Left colon (tissue), 2 donors: Measurements from ENCODE around the gene ZBTB17. TPM values are rescaled to one million over a fixed set of nuclear protein-coding genes. Genes with fewer than 3 reads are reported as not detected.
"Not testable (repeated sequence)": the region's sequence is repeated elsewhere in the genome, so short reads cannot be mapped to it uniquely, and the experiment has no call there.

ENCODE experiments used
- ATAC-seq: fragments of 200-7000 bp; cut with Tn5 transposase; one replicate; pipeline ENCODE4 v1.9.1; 2020; ENCODE audit warnings: mild to moderate bottlenecking, moderate library complexity
- DNase-seq, 2 donors: peaks; one replicate each; pipeline ENCODE4 v3.0.0-alpha.2; 2020
- intact Hi-C, 2 donors: fragments of 100-400 bp; cut with DNase I in 1 of 2; cut with micrococcal nuclease in 1 of 2; formaldehyde crosslinking; loops; one replicate each; pipeline versions ENCODE4 v1.11.2 to v1.14.0; 2022; cut with DNase I, micrococcal nuclease
- total RNA-seq, 2 donors: library from RNA; stranded (reverse); fragmentation: NEBNext Ultra II Directional; extraction: Animal tissue kit (Norgen Biotek cat#: 25700); gene quantifications; one replicate each; pipeline ENCODE4 v1.2.1, GENCODE V29; 2021
- donor health status: DM: no; HTN: no; CAD: no.
- donor health status: DM: yes; HTN: yes; CAD: no.

The ZBTB17 gene
- total RNA-seq, 2 donors from 2014 or later: 29.1 to 30.0 TPM

DNA sequence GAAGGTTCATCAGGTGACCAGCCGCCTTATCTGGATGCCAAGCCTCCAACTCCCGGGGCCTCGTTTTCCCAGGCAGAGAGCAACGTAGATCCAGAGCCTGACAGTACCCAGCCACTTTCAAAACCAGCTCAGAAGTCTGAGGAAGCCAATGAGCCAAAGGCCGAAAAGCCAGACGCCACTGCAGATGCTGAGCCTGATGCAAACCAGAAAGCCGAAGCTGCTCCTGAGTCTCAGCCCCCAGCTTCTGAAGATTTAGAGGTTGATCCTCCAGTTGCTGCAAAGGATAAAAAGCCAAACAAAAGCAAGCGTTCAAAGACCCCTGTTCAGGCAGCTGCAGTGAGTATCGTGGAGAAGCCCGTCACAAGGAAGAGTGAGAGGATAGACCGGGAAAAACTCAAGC lies 44.5 kb downstream of the ZBTB17 start:
- no peak for ATAC-seq

DNA sequence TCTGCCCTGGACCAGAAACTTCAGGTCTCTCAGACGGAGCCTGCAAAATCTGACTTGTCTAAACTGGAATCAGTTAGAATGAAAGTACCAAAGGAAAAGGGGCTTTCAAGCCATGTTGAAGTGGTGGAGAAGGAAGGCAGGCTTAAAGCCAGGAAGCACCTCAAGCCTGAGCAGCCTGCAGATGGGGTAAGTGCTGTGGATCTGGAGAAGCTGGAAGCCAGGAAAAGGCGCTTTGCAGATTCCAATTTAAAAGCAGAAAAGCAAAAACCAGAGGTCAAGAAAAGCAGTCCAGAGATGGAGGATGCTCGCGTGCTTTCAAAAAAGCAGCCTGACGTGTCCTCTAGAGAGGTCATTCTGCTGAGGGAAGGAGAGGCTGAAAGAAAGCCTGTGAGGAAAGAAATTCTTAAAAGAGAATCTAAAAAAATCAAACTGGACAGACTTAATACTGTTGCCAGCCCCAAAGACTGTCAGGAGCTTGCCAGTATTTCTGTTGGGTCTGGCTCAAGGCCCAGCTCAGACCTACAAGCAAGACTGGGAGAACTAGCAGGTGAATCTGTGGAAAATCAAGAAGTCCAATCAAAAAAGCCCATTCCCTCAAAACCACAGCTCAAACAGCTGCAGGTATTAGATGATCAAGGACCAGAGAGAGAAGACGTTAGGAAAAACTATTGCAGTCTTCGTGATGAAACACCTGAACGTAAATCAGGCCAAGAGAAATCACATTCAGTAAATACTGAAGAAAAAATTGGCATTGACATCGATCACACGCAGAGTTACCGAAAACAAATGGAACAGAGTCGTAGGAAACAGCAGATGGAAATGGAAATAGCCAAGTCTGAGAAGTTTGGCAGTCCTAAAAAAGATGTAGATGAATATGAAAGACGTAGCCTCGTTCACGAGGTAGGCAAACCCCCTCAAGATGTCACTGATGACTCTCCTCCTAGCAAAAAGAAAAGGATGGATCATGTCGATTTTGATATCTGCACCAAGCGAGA lies 46.6 kb downstream of the ZBTB17 start:
- ATAC-seq (no peak), DNase-seq (no peak)
- intact Hi-C loops: no loop called here

More for the DNA sequence above, 44.5 kb downstream of the ZBTB17 start:
- DNase-seq: no peak
- intact Hi-C loops: no loop called here

DNA sequence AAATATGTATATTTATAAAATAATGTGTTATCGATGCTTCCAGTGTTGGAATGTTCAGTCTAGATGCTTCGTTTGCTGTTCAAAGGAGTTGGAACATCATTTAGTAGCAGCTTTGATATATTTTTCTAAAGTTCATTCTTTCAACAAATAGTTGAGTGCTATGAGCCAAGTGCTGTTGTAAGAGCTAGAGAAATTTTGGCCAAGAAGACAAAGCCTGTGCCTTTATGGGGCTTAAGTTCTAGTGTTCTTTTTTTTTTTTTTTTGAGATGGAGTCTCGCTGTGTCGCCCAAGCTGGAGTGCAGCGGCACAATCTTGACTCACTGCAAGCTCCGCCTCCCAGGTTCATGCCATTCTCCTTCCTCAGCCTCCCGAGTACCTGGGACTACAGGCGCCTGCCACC lies 49.5 kb downstream of the ZBTB17 start:
- intact Hi-C loops, DNase-seq, ATAC-seq: not testable (repeated sequence)

DNA sequence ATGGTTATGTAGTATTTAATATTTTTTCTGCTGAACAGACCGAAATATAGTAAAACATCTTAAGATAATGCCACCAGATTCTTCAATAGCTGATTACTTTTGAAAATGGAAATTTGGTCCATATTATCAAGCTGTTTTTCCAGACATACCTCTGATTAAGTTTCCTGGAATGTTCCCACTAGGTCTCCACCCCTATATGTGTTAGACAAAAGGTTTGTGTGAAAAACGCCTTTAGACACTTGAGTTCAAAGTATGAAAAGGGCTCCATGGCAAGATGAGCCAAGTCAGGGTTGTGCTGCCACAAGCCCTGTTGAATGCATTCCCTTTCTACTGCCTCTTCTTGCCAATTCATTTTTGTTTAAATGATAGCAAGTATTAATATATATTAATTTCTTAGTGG lies 52.7 kb downstream of the ZBTB17 start:
- DNase-seq: no peak
- no peak for ATAC-seq
- intact Hi-C loops: no loop called here

DNA sequence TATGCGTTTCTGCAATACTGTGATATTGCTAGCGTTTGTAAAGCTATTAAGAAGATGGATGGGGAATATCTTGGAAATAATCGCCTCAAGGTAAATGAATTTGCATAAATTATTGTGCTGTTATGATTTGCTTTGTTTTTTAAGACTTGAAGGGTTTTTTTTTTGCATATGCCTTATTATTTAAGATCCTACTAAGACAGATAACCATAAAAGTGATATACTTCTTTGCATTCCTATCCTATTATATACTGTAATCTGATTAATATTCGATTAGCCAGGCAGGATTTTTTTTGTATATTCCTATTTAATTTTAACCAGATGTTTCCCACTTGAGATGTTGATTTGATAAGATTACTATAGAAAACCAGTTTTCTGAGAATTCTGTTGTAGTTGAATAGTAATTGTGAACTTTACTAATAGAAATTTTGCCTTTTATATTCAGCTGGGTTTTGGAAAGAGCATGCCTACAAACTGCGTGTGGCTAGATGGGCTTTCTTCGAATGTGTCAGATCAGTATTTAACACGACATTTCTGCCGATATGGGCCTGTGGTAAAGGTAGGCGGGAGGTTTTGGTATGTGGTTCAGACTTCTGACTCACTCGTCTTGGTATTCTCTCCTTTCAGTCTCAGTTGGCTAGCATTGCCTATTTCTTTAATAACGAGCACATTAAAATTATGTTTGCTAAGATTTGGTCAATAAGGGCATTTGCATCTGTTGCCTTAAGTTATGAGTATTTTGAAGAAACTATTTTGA lies 56.8 kb downstream of the ZBTB17 start:
- DNase-seq: no peak
- intact Hi-C loops: no loop called here
- no peak for ATAC-seq

DNA sequence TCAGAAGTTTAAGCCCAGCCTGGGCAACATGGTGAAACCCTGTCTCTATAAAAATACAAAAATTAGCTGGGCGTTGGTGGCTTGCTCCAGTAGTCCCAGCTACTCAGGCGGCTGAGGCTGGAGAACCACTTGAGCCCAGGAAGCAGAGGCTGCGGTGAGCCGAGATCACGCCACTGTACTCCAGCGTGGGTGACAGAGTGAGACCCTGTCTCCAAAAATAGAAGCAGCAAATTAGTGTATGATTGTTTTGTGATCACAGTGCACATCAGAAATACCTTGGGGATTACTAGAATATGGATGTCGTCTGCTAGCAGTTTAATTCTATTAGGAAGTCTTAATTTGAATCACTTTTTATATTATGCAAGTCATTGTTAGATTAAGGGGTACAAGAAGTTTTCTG lies 59.0 kb downstream of the ZBTB17 start:
- no peak for ATAC-seq
- intact Hi-C loops: no loop called here

DNA sequence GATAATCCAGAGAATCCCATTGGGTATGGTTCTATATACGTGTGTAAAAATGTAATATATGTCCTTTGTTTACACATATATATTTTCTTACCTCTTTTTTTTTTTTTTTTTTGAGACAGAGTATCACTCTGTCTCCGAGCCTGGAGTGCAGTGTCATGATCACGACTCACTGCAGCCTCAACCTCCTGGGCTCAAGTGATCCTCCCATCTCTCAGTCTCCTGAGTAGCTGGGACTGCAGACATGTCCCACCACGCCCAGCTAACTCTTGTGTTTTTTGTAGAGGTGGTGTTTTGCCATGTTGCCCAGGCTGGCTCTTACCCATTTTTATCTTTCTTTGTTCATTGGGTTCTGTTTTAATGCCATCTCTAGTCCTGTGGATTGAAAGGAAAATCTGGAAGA lies 59.5 kb downstream of the ZBTB17 start:
- ATAC-seq: no peak
- DNase-seq: no peak
- intact Hi-C loops: no loop called here

More for the DNA sequence above, 59.0 kb downstream of the ZBTB17 start:
- DNase-seq: no peak

DNA sequence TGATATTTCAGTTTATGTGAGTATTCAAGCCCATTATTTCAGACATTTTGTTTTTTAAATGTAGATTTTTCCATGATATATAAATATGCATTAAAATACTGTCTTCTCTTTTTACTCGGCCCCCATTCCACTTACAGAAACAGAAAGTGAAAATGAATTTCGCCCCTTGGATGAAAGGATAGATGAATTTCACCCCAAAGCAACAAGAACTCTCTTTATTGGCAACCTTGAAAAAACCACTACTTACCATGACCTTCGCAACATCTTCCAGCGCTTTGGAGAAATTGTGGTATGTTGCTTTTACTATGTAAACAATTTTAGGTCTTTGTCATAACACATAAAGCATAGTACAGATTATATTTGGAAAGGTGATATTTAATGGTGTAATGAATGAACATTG lies 59.9 kb downstream of the ZBTB17 start:
- no peak for DNase-seq

DNA sequence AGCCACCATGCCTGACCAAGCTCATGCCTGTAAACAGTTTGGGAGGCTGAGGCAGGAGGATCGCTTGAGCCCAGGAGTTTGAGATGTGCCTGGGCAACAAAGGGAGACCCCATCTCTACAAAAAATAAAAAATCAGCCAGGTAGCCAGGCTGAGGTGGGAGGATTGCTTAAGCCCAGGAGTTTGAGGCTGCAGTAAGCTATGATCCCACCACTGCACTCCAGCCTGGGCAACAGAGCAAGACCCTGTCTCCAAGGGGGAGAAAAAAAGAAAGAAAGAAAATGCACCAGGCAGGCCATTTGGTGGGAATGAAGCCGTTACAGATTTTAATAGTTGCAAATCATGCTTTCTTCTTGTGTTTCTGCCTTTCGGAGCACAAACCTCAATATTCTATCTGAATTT lies 62.3 kb downstream of the ZBTB17 start:
- ATAC-seq, DNase-seq, intact Hi-C loops: not testable (repeated sequence)

More for the DNA sequence above, 59.9 kb downstream of the ZBTB17 start:
- ATAC-seq: no peak
- intact Hi-C loops: no loop called here

DNA sequence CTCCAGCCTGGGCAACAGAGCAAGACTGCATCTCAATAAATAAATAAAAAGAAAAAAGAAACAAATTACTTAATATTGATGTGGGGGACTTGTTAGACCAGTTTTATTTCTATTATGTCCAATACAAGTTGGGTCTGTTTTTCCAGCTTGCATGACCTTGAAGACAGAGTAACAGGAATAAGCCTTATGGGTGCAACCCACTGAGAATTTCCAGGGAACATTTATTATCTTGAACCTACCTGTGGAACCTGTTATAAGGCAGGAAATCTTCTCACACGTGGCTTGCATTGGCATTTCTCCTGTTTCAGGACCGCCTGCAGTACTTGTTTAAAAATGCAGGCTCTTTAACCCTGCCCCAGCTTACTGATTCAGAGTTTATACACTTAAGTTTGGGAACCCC lies 64.0 kb downstream of the ZBTB17 start:
- ATAC-seq: no peak

DNA sequence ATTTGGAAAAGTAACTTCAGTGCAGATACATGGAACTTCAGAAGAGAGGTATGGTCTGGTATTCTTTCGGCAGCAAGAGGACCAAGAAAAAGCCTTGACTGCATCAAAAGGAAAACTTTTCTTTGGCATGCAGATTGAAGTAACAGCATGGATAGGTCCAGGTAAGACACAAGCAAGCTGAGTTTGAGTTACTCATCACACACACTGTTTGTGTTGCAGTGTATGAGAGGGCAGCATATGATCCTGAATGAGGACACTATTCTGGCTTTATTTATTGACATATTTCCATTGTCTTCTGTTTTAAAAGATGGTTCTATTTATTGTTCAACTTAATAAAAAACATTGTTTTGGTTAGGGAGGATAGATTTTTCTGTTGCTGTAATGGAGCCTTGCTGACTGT lies 64.8 kb downstream of the ZBTB17 start:
- ATAC-seq: no peak
- intact Hi-C loops: no loop called here
- DNase-seq: no peak

More for the DNA sequence above, 64.0 kb downstream of the ZBTB17 start:
- intact Hi-C loops: no loop called here
- no peak for DNase-seq

DNA sequence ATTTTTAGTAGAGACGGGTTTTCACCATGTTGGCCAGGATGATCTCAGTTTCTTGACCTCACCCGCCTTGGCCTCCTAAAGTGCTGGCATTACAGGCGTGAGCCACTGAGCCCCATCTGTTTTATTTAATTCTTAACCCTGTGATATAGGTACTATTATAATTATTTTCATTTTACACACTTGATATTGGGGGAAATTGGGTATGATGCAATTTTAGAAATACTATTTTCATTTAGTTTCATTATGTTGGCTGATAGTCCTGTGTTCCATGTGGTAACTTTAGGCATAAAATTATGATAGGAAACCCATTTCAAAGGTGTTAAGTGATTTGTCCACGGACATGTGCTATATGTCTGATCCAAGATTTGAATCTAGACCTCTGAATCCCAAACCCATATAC lies 67.3 kb downstream of the ZBTB17 start:
- DNase-seq: no peak
- intact Hi-C loops: no loop called here
- no peak for ATAC-seq

DNA sequence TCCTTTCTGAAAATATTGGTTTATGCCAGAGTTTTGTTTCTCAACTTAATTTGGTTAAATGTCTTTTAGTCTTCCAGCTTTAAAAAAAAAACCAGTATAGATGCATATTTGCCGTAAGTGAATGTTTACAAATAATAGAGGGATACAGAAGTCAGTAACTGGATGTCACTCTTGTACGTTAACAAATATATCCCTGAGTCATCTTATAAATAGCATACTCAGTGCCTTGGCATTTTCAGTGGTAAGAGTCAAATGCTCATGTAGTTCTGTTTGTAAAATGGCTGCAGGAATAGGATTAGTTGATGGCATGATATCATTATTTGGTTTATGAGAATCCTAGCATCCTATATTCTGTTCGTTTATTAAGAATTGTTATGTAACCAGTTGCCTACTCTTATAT lies 73.0 kb downstream of the ZBTB17 start:
- DNase-seq: no peak
- ATAC-seq: no peak
- intact Hi-C loops: no loop called here

DNA sequence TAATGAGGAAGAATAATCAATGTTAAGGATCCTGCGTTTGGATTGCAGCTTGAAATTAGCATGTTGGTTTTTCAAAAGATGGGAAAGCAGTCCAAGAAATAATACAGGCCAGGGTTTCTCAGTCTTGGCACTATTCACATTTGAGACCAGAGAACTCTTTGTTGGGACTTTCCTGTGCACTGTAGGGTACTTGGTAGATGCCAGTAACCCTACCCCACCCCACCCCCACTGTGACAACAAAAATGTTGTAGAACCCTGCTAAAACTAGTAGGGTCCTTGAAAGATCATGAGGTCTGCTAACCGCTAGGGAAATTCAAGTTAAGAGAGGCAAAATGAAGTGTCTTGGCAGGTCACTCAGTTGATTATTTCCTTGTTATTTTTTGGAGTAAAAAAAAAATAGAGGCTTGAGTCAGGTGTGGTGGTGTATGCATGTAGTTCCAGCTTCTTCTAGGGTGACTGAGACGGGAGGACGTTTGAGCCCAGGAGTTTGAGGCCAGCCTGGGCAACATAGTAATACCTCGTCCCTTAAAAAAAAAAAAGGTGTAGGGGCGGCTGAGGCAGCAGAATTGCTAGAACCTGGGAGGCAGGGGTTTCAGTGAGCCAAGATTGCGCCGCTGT lies 75.1 kb downstream of the ZBTB17 start:
- ATAC-seq (no peak), DNase-seq (no peak)
- intact Hi-C loops: no loop called here

DNA sequence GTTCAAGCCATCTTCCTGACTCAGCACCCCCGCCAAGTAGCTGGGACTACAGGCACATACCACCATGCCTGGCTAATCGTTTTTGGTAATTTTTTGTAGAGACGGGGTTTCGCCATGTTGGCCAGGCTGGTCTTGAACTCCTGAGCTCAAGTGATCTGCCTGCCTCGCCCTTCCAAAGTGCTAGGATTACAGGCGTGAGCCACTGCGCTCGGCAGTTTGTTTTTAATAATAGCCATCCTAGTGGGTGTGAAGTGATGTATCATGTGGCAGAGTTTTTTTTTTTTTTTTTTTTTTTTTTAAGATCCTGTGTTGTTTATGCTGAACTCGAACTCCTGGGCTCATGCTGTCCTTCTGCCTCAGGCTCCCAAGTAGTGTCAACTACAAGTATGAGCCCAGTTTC lies 76.6 kb downstream of the ZBTB17 start:
- intact Hi-C loops: no loop called here
- ATAC-seq (no peak), DNase-seq (no peak)

DNA sequence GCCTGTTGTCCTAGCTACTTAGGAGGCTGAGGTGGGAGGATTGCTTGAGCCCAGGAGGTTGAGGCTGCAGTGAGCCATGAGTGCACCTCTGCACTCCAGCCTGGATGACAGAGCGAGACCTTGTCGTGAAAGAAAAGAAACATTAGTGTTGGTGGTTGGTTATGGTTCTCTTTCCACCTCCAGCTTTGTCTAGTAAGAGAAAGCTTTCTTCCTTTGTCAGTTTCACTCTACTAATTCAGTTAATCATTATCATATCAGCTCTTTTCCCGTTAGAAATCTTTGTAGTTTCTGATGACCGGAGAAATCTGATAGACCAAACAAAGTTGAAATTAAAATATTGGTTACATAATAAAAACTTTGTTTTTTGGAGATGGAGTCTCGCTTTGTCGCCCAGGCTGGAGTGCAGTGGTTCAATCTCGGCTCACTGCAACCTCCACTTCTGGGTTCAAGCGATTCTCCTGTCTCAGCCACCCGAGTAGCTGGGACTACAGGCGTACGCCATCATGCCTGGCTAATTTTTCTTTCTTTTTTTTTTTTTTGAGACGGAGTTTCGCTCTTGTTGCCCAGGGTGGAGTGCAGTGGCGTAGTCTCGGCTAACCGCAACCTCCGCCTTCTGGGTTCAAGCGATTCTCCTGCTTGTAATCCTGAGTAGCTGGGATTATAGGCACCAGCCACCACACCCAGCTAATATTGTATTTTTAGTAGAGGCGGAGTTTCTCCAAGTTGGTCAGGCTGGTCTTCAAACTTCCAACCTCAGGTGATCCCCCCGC lies 78.9 kb downstream of the ZBTB17 start:
- intact Hi-C loops, ATAC-seq, DNase-seq: not testable (repeated sequence)

DNA sequence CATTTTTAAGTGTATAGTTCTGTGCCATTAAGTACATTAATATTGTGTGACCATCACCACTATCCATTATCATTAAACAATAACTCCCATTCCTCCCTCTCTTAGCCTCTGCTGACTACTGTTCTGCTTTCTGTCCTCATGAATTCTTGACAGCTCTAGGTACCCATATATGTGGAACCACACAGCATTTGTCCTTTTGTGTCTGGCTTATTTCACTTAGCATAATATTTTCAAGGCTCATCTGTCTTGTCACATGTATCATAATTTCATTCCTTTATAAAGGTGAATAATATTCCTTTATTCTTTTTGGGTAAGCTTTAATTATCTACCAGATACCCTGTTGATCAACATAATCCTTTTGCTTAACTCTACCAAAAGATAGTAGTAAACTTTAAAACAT lies 80.7 kb downstream of the ZBTB17 start:
- DNase-seq: no peak
- no peak for ATAC-seq
- intact Hi-C loops: no loop called here

DNA sequence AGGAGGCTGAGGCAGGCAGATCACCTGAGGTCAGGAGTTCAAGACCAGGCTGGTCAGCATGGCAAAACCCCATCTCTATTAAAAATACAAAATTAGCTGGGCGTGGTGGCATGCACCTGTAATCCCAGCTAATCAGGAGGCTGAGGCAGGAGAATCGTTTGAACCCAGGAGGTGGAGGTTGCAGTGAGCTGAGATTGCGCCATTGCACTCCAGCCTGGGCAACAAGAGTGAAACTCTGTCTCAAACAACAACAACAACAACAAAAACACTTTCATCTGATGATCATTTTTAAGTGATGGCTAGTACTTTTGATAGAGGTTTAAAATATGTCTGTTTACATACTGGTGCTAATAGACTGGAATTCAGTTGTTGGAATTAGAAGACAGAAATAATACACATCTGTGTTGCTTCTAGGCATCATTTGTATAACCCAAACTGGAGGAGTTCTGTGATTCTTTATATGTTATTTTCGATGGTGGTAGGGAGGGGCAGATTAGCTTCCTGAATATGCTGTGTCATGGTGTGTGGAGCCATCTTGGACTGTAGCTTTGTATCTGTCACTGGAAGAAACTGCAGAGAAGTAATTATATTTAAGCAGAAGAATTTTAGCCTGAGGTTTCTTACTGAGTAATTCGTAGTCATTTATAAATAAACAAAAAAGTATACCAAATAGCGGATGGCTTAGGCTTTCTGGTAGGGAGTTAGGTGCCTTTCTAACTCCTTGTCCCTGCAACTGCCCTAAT lies 82.9 kb downstream of the ZBTB17 start:
- ATAC-seq: peak; percentile 34
- DNase-seq, intact Hi-C loops: not testable (repeated sequence)
